NCI-H1436 (cell line): ENCODE data around the gene RFPL1.
"Not testable (repeated sequence)": the region's sequence is repeated elsewhere in the genome, so short reads cannot be mapped to it uniquely, and the experiment has no call there.

Experiments used
- DNase-seq: peaks from one replicate; lab custom pipeline; 2025; lab: John Stamatoyannopoulos, UW

Gene RFPL1

DNA sequence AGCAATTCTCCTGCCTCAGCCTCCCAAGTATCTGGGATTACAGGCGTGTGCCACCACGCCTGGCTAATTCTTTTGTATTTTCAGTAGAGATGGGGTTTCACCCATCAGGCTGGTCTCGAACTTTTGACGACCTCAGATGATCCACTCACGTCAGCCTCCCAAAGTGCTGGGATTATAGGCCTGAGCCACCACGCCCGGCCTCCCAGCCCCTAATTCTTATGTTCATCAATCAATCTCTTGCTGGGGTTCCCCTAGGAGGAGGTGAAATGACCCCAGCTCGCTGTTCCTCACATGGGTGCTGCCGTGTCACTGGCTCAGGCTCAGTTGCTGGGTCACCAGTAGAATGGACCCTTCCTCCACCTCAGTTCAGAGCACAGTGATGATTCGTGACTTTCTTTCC is at the start of gene RFPL1:
Gene RFPL1 (plus strand): TSS at position 301 of the 400 bp plus-strand sequence.
- not testable (repeated sequence) for DNase-seq

DNA sequence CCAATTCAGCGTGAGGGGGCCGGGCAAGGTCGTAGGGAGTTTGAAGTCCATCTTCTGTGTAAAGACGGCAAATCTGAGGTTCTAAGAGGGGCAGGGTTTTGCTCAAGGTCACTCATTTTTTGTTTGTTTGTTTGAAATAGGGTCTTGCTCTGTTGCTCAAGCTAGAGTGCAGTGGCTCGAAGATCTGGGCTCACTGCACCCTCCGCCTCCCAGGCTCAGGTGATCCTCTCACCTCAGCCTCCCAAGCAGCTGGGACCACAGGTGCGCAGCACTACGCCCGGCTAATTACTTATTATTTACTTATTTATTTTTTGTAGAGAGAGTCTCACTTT is 49.7 kb upstream of the RFPL1 start:
- no peak for DNase-seq

DNA sequence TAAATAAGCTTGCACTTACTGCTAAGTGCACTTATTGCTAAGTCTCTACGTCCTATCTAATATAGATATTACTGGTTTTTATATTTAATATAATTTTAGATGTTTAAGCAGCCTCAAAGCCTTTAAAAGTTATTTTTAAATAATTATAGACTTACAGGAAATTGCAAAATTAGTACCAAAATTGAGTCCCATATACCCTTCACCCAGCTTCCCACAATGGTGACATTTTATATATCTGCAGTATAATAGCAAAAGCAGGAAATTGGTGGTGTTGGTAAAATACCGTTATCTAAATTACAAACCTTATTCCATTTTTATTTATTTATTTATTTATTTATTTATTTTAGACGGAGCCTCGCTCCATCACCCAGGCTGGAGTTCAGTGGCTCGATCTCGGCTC is 48.1 kb upstream of the RFPL1 start:
- DNase-seq = no peak

DNA sequence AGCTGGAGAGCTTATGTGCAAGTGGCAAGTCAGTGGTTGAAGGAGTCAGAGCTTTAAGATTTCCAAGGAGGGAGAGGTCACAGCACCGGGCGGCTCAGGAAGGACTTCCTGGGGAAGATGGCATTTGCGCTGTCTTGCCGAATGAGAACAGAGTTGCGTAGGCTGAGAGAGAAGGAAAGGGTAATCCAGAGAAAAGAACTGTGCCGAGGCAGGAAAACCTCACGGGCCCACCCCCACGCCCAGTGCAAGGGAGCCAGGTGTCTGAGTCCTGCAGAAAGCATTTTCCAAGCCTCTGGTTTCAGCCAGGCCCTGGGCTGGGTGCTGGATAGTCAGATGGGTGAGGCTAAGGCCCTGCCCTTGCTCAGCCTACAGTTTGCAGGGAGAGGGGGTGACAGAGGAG is 46.8 kb upstream of the RFPL1 start:
- no peak for DNase-seq

DNA sequence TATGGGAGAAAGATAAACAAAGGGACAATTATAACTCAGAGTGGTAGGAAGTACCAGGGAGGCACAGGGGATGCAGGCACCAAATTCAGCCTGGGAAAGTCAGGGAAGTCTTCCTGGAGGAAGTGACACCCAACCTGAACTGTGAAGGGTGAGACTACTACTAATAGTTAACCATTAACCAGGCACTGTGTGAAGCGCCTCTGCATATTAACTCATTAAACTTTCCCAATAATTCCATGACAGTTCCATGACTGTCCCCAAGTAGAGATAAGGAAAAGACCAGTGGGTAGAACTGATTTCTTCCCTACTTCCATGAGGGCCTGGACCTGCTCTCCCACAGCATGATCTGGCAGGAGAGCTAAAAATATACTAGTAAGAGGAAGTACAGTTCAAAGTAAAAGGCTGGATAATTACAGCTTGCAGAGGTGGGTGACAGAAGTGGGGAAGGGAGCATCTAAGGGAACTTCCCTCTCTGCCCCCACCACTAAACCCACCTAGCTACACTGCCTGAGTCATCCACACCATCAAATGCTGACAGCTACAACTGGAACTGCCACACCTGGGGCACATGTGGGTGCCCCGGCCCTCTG is 45.3 kb upstream of the RFPL1 start:
- no peak for DNase-seq

DNA sequence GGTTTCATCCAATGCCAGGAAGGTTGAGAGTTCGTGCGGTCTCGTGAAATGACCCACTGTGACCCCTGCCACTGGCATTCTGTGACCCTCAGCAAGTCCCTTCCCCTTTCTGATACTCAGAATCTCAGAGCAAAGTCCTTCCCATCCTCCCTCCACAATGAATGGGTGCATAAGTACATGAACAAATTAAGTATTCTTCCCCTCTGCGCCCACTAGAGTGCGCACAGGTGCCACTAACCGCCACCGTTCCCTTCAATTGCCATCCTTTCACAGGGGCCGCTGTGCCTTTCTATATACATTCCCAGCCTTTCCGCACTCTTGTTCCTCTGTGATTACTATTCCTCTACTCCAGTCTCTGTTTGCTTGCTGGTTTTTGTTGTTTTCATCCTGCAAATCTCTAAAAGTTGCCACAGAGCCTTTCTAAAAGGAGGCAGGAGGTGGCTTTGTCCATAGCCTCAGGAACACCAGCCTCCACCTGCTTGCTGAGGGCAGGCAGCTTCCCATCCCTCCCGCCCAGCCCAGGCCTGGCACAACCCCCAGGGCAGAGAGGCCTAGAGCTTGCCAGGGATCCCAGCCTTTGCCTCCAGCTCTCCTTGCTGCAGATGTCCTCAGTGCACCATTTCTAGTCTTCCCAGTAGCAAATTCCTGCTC is 43.3 kb upstream of the RFPL1 start:
- DNase-seq = peak; percentile 81

DNA sequence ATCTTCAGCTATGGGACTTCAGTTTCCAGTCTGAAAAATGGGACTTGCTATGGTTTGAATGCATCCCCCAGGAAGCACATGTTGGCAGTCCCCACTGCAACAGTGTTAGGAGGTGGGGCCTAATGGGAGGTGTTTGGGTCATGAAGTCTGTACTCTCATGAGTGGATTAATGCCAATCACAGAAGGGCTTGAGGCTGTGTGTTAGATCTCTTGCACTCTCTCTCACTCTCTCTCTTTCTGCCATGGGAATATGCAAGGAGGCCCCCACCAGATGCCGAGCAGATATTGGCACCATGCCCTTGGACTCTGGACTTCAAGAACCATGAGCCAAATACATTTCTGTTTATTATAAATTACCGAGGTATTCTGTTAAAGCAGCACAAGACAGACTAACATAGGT is 42.3 kb upstream of the RFPL1 start:
- no peak for DNase-seq

DNA sequence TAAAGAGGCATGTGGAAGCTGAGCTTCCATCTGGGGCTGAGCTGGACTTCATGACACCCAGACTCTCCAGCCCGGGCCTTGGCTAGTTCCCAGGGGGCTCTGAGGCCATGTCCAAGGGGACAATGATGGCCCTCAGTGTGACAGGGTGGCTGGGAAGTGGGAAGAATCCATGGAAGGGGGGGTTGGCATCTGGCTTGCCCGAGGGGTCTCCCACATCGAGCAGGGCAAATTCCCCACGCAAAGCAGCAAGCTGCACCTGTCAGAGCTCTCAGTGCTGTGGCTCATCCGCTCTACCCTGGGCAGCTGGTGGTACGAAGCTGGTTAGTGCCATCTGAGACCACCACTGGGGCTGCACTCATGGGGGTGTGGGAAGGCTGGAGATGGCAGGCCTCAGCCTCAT is 40.6 kb upstream of the RFPL1 start:
- DNase-seq = no peak

DNA sequence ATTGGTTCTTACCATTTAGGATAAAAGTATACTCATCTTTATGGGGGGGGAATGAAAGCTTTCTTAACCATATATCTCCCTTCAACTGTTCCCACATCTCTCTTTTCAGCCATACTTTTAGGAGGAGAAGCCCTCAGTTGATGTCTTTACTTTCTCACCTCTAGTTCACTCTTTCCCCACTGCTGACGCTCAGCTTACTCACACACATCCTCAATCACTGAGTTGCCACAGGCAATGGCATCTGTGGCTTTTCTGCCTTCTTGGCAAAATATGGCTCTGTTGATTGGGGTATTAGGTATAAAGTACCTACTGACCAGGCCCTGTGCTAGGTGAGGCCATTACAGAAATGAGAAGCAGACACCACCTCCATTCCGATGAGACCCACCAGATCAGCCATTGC is 37.8 kb upstream of the RFPL1 start:
- no peak for DNase-seq

DNA sequence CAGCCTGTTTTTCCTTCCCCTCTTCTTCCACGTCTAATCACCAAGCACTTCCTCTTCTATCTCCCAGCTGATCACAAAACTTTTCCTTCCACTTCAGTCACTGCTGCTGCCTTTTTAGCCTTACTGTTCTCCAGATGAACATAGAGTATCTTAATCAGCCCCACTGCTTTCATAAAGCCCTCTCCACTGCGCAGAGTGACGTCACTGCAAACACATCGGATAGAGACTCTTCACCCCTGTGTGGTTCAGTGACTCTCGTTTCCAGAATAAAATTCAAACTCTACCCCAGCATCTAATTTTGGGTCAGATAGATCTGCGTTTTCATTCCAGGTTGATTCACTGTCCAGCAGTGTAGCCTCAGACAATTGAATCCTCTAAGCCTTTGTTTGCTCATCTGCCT is 36.8 kb upstream of the RFPL1 start:
- not testable (repeated sequence) for DNase-seq

DNA sequence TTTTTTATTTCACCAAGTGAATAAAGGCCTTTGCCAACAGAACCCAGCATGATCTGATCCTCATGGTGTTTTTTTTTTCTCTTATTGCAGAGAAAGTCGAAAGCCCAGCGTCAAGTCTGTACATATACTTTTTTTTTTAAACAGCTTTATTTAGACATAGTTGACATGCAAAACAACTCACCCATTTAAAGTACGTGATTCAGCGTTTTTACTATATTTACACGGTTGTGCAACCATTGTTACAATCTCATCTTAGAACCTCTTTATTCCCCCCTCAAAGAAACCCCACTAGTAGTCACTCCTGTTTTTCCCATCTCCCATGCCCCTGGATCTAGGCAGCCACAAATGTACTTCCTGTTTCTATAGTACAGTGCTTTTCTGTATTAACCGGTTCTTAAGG is 29.4 kb upstream of the RFPL1 start:
- no peak for DNase-seq

DNA sequence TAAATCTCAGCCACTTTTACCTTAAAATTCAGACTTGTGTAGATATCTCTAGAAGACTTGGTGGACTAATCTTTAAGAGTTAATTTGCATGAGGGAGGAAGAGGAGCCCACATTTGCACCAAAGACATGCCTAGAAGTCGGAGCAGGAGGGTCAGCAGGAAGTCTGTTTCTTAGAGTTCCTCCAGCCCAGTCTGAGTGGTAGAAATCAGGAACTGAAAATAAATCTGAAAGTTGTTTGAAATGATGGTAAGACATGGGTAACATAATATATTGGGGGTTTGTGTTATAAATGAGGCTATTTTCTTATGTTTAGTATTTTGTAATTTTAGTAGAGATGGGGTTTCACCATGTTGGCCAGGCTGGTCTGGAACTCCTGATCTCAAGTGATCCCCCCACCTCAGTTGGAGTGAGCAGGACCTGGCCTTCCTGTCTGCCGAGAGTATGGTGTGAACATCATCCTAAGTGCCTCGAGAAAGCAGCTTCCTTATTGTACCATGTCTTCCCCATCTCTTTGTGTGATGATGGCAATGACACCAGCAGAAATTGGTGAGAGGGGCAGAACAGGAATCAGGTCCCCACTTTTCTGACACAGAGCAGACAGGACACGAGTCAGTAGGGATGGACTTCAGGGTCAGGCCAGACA is 26.7 kb upstream of the RFPL1 start:
- DNase-seq = not testable (repeated sequence)

DNA sequence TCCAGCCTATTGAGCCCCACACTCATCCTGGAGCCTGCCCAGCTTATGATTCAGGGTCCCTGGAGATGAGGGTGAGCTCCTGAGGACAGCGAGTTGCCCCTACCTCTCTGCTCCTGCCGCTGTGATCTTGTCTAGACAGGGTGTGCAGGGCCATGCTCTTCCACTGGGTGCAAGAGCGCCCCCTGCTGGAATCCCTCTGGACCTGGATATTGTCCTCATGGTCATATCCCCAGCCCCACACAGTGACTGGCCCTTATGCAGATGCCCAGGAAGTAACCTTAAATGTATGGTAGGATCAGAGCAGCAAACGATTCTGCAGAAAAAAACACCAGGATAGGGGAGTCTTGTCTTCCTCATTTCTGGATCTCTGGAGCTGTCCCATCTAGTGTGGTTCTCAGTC is 25.6 kb upstream of the RFPL1 start:
- not testable (repeated sequence) for DNase-seq

DNA sequence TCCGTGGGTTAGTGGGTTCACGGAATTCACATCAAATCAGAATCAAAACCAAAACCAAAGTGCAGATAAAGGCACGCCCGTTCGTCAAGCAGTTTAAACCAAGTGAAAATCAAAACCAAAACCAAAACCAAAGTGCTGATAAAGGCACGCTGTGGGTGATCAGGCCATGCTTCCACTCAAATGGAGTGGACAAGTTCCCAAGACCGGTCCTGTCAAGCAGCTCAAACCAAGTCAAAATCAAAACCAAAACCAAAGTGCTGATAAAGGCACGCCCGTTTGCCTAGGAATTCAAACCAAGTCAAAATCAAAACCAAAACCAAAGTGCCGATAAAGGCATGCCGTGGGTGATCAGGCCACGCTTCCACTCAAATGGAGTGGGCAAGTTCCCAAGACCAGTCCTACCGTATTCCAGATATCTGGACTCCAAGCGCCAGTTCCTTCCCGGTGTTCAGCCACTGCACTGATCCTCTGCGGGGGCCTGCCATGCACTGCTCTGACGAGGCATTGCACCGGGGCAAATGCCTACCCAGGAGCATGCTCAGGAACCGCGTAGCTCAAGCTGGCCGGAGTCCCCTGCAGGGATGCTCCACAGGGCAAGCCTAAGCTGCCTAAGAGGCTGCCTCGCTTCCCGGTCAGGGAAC is 23.3 kb upstream of the RFPL1 start:
- DNase-seq = not testable (repeated sequence)

DNA sequence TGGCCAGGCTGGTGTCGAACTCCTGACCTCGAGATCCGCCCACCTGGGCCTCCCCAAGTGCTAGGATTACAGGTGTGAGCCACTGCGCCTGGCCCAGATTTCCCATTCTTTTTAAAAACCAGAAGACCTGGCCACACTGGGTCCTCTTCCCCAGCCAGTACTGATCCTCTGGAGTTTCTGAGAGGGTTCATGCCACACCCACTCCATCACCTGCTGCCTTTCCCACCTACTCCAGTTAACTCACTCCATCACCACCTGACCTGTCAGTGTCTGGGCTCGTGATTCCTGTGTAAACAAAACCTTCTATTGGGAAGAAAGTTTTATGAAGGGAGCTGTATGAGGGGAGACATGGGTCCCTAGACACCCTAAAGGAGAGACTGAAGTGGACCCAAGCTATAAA is 19.7 kb upstream of the RFPL1 start:
- not testable (repeated sequence) for DNase-seq

DNA sequence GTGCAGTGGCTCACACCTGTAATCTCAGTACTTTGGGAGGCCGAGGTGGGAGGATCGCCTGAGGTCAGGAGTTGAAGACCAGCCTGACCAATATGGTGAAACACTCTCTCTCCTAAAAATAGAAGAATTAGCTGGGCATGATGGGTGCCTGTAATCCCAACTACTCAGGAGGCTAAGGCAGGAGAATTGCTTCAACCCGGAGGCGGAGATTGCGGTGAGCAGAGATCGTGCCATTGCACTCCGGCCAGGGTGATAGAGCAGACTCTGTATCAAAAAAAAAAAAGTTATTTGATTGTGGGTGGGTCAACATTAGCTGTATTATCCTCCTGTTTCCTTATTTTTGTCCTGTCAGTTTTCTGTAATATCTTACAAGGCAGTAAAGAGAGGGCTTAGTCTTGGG is 11.9 kb upstream of the RFPL1 start:
- no peak for DNase-seq

DNA sequence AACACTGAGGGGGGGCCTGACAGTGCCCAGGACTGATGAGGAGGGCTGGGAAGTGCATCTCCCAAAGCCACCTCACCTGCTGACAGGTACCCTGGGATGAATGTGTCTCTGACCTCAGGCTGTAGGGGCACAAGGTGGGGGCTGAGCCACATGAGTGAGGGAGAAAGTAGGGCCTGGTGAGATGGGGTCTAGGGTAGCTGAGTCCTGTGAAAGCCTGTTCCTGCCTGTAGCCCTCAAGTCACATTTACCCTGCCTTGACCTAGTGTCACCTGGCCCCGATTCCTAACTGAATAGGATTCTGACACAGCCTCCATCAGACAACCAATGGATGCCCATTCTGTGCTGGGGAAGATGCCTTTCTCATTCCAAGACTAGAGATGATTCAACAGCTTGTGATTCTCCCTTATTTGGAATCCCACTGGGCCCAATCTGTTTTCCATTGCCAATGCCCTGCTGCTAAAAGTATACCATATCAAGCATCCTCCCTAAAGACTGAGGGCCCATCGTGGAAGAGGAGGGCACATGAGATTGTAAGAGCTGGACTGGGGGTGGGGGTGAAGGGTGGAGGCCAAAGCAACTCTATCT is 11.1 kb upstream of the RFPL1 start:
- DNase-seq = no peak

DNA sequence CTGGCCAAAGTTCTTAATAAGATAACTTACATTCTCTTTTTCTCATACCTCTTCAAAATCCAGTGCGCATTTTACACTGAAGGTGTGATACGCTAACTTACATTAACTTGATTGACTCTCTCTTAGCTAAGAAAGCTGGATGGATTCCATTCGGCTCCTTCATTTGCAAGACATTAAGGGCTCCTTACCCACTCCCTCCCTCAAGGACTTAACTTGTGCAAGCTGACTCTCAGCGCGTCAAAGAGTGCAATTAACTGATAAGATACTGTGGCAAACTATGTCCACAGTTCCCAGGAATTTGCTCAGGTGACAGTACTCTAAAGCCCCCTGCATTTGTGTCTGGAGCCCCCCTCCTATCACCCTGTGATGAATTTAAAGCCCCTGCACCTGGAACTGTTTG is 6.4 kb upstream of the RFPL1 start:
- DNase-seq = no peak

DNA sequence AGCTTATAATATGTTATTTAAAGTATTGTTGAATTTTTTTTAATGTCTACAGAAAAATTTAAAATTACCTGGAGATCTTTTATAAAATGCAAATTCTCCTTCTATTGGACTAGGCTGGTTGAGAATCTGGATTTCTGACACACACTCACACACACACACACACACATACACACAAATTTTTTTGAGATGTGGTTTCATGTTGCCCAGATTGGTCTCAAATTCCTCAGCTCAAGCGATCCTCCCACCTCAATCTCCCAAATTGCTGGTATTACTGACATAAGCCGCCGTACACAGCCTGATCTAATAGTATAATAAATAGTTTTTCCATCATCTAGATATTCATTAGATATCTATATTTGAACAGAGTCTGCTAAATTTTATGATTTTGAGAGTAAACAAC is 4.5 kb upstream of the RFPL1 start:
- no peak for DNase-seq

DNA sequence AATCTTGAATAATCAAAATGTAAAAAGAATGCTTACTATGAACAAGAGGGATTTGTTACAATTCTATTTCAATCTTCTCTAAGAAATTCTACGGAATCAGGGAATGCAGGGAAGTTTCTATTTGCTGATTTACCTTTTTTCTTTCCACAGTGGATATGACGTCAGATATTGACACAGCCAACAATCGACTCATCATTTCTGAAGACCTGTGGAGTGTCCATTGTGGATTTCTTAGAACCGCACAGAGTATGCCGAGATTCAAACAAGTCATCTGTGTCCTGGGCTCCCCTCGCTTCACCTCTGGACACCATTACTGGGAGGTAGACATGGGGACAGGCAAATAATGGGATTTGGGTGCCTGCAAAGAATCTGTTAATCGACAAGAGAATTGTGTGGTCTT is 4.1 kb upstream of the RFPL1 start:
- no peak for DNase-seq

DNA sequence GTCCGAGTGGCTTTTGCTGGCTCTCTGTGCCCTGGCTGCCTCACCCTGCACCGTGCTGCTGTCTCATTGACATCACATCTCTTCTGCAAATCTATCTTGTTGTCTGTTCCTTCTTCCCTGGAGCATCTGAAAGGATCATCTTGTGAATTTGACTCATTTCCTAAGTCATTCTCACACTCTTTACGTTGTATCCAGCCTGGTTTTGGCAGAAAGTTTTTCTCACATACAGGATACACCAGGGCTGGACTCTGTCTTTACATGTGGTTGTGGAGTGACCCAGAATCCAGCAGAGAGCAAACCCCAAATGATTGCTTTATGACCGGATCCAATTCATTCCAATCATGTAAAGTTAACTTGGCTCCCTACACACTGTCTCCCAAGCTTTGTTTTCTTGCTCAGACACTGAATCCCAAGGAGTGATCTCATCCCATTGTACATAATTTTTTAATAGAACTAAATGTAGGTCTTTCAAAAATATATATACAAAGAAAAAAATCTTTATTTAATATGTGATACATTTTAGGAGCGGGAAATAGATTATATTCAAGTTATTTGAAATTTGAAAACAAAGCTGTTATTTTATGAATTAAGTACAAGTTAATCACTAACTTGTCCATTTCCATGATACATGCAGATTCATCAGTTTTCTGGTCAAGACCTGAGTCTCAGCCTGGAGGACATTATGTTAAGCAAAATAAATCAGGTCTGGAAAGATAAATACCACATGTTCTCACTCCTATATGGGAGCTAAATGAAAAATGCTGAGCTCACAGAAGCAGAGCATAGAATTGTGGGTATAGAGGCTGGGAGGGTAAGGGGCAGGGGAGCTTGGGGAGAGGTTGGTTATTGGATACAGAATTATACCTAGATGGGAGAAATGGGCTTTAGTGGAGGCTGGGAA is 2.9 kb upstream of the RFPL1 start:
- no peak for DNase-seq

DNA sequence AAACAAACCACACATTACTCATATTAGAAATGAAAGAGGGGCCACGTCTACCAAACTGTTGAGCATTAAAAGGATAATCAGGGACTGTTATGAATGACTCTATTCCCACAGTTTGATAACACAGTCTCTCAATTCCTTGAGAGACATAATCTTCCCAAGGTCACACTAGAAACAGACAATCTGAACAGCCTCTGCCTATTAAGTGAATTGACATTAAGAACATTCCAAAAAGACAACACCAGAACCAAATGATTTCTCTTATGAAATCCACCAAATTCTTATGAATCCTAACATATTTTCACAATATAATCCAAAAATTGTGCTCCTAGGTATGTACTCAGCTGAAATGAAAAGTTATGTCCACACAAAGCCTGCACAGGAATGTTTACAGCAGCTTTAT is 4.6 kb downstream of the RFPL1 start:
- DNase-seq = no peak
